Tongue (tissue), 1 donor: ENCODE results near the gene NUDT16. TPM values are rescaled to one million over a fixed set of nuclear protein-coding genes. Genes with fewer than 3 reads are reported as not detected.

ENCODE experiments used
- total RNA-seq: library from RNA; depleted of rRNA; stranded (reverse); fragments of >200 nt; gene quantifications from one replicate; pipeline ENCODE4 v1.2.3, GENCODE V29; 2014

NUDT16 gene
- total RNA-seq, 1 donor from 2014 or later: 22.5 TPM

Other genes with a start within 250 kb of the NUDT16 start
- gene MRPL3, start 121.2 kb downstream of the NUDT16 start, total RNA-seq: 90.5 TPM